ENCODE data around the gene MAPK8IP3. TPM values are rescaled to one million over a fixed set of nuclear protein-coding genes. Genes with fewer than 3 reads are reported as not detected.

The MAPK8IP3 gene
- total RNA-seq, 1 donor from 2014 or later = 32.6 TPM

- DNase-seq (ENCODE audit: low read depth) = no peak
- H3K36me3 ChIP-seq (ENCODE audit: control insufficient read depth, insufficient read depth, low read length) = no peaks in the 10 kb centered on the region
- TF ChIP-seq CTCF (IDR thresholded peaks at IDR 0.05; ENCODE audit: insufficient read depth, low read length, poor library complexity, severe bottlenecking) = no peak
- H3K27me3 ChIP-seq (ENCODE audit: control insufficient read depth, insufficient read depth, low read length) = no peaks in the 10 kb centered on the region
- H3K4me3 ChIP-seq (ENCODE audit: low read depth, low read length) = no peak overlapping the region
Observed at GRCh38 chr16:1662543-1662942, 43.5 kb upstream of the MAPK8IP3 start.

GRCh38 chr16:1665829-1666228 is 40.2 kb upstream of the MAPK8IP3 start:
- no peaks in the 10 kb centered on the region for H3K27me3 ChIP-seq (ENCODE audit: control insufficient read depth, insufficient read depth, low read length)
- H3K36me3 ChIP-seq (ENCODE audit: control insufficient read depth, insufficient read depth, low read length) = peaks cover 3% of the 10 kb centered on the region
- no peak for DNase-seq (ENCODE audit: low read depth)
- no peak overlapping the region for H3K4me3 ChIP-seq (ENCODE audit: low read depth, low read length)
- no peak for TF ChIP-seq CTCF (IDR thresholded peaks at IDR 0.05; ENCODE audit: insufficient read depth, low read length, poor library complexity, severe bottlenecking)

- Histone ChIP-seq H3K4me3 (ENCODE audit: low read depth, low read length) (no peak overlapping the region), H3K27me3 (ENCODE audit: control insufficient read depth, insufficient read depth, low read length) (no peaks in the 10 kb centered on the region), H3K36me3 (ENCODE audit: control insufficient read depth, insufficient read depth, low read length) (peaks cover 3% of the 10 kb centered on the region)
- DNase-seq (ENCODE audit: low read depth) = no peak
- TF ChIP-seq CTCF (IDR thresholded peaks at IDR 0.05; ENCODE audit: insufficient read depth, low read length, poor library complexity, severe bottlenecking) = no peak
Observed at GRCh38 chr16:1666316-1666715, 39.7 kb upstream of the MAPK8IP3 start.

- TF ChIP-seq CTCF (IDR thresholded peaks at IDR 0.05; ENCODE audit: insufficient read depth, low read length, poor library complexity, severe bottlenecking) = no peak
Observed at GRCh38 chr16:1667271-1667670, 38.7 kb upstream of the MAPK8IP3 start.

GRCh38 chr16:1667916-1668315 is 38.1 kb upstream of the MAPK8IP3 start:
- no peak for DNase-seq (ENCODE audit: low read depth)
- peaks cover 3% of the 10 kb centered on the region for H3K36me3 ChIP-seq (ENCODE audit: control insufficient read depth, insufficient read depth, low read length)
- no peaks in the 10 kb centered on the region for H3K27me3 ChIP-seq (ENCODE audit: control insufficient read depth, insufficient read depth, low read length)
- TF ChIP-seq CTCF (IDR thresholded peaks at IDR 0.05; ENCODE audit: insufficient read depth, low read length, poor library complexity, severe bottlenecking) = no peak
- no peak overlapping the region for H3K4me3 ChIP-seq (ENCODE audit: low read depth, low read length)

More at GRCh38 chr16:1667271-1667670, 38.7 kb upstream of the MAPK8IP3 start:
- peaks cover 3% of the 10 kb centered on the region for H3K36me3 ChIP-seq (ENCODE audit: control insufficient read depth, insufficient read depth, low read length)
- H3K4me3 ChIP-seq (ENCODE audit: low read depth, low read length) = no peak overlapping the region
- DNase-seq (ENCODE audit: low read depth) = no peak
- H3K27me3 ChIP-seq (ENCODE audit: control insufficient read depth, insufficient read depth, low read length) = no peaks in the 10 kb centered on the region

GRCh38 chr16:1668612-1669319 is 37.2 kb upstream of the MAPK8IP3 start:
- Histone ChIP-seq H3K4me3 (ENCODE audit: low read depth, low read length) (no peak overlapping the region), H3K36me3 (ENCODE audit: control insufficient read depth, insufficient read depth, low read length) (peaks cover 3% of the 10 kb centered on the region), H3K27me3 (ENCODE audit: control insufficient read depth, insufficient read depth, low read length) (no peaks in the 10 kb centered on the region)
- no peak for TF ChIP-seq CTCF (IDR thresholded peaks at IDR 0.05; ENCODE audit: insufficient read depth, low read length, poor library complexity, severe bottlenecking)
- DNase-seq (ENCODE audit: low read depth) = no peak
